Tibial artery (tissue), 4 donors: ENCODE measurements around the gene PTGDS.

Experiments used
- DNase-seq, 2 donors: peaks; one replicate each; pipeline ENCODE4 v3.0.0-alpha.2; 2019
- H3K27ac ChIP-seq, 2 donors: fragments of 200-600 bp; sonication (generic) in 1 of 2; 1 replicate in 1 of 2; 2 replicates in 1 of 2; pipeline ENCODE4 v1.5.1; 2018 to 2019; ENCODE audit warnings: mild to moderate bottlenecking in 1 of 2
- H3K27me3 ChIP-seq, 2 donors: fragments of 200-600 bp; sonication (generic) in 1 of 2; one replicate each; pipeline versions ENCODE4 v1.5.1 to v1.6.0; 2016 to 2019
- H3K36me3 ChIP-seq, 3 donors: fragments of 200-600 bp; sonication (generic) in 2 of 3; one replicate each; pipeline ENCODE4 v1.5.1; 2016 to 2019; ENCODE audit warnings: mild to moderate bottlenecking in 2 of 3
- H3K4me1 ChIP-seq, 4 donors: fragments of 200-600 bp; sonication (generic) in 2 of 4; 1 replicate in 3 of 4; 2 replicates in 1 of 4; pipeline ENCODE4 v1.5.1; 2016 to 2019
- H3K4me3 ChIP-seq, 2 donors: fragments of 200-600 bp; sonication (generic) in 1 of 2; 1 replicate in 1 of 2; 2 replicates in 1 of 2; pipeline ENCODE4 v1.5.1; 2018 to 2019; ENCODE audit warnings: mild to moderate bottlenecking in 2 of 2
- H3K9me3 ChIP-seq, 3 donors: fragments of 200-600 bp; sonication (generic) in 1 of 3; one replicate each; pipeline ENCODE4 v1.5.1; 2016 to 2019
- intact Hi-C: fragments of 100-400 bp; cut with DNase I; formaldehyde crosslinking; loops from one replicate; pipeline ENCODE4 v1.15.0; 2023; ENCODE audit warnings: low total_unique reads
- TF ChIP-seq, protein P1 (sequence below), 2 experiments: fragments of 200-600 bp in 1 of 2; fragments of 450-650 bp in 1 of 2; IDR thresholded peaks; one replicate each; pipeline ENCODE4 v1.5.1; 2017 to 2019; ENCODE audit warnings: antibody characterized with exemption in 2 of 2, mild to moderate bottlenecking in 1 of 2, moderate library complexity in 1 of 2

Gene PTGDS

GRCh38 chr9:136963341-136963740 lies 14.0 kb upstream of the PTGDS start:
- Histone ChIP-seq H3K4me1 (peaks cover 0 to 20% (median 11%) of the 10 kb centered on the region in 4 donors), H3K27ac (no peak overlapping the region), H3K4me3 (no peak overlapping the region), H3K36me3 (no peaks in the 10 kb centered on the region), H3K27me3 (peaks cover 0 to 7% of the 10 kb centered on the region in 2 donors), H3K9me3 (no peaks in the 10 kb centered on the region)
- intact Hi-C loops: no loop called here
- TF ChIP-seq, protein P1, sequence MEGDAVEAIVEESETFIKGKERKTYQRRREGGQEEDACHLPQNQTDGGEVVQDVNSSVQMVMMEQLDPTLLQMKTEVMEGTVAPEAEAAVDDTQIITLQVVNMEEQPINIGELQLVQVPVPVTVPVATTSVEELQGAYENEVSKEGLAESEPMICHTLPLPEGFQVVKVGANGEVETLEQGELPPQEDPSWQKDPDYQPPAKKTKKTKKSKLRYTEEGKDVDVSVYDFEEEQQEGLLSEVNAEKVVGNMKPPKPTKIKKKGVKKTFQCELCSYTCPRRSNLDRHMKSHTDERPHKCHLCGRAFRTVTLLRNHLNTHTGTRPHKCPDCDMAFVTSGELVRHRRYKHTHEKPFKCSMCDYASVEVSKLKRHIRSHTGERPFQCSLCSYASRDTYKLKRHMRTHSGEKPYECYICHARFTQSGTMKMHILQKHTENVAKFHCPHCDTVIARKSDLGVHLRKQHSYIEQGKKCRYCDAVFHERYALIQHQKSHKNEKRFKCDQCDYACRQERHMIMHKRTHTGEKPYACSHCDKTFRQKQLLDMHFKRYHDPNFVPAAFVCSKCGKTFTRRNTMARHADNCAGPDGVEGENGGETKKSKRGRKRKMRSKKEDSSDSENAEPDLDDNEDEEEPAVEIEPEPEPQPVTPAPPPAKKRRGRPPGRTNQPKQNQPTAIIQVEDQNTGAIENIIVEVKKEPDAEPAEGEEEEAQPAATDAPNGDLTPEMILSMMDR (IDR thresholded peaks at IDR 0.05): no peak
- DNase-seq: no peak

GRCh38 chr9:136963751-136964150 lies 13.6 kb upstream of the PTGDS start:
- no peak for DNase-seq
- intact Hi-C loops: no loop called here
- Histone ChIP-seq H3K27ac (no peak overlapping the region), H3K27me3 (peaks cover 0 to 12% of the 10 kb centered on the region in 2 donors), H3K36me3 (no peaks in the 10 kb centered on the region), H3K4me3 (no peak overlapping the region), H3K9me3 (no peaks in the 10 kb centered on the region), H3K4me1 (peaks cover 0 to 20% (median 11%) of the 10 kb centered on the region in 4 donors)
- TF ChIP-seq, protein P1 (IDR thresholded peaks at IDR 0.05): no peak

GRCh38 chr9:136964171-136964689 lies 13.1 kb upstream of the PTGDS start:
- peaks cover 0 to 20% (median 11%) of the 10 kb centered on the region in 4 donors for H3K4me1 ChIP-seq
- no peak overlapping the region for H3K4me3 ChIP-seq
- peaks cover 0 to 16% of the 10 kb centered on the region in 2 donors for H3K27me3 ChIP-seq
- TF ChIP-seq, protein P1 (IDR thresholded peaks at IDR 0.05): no peak
- H3K27ac ChIP-seq: no peak overlapping the region
- no peaks in the 10 kb centered on the region for H3K36me3 ChIP-seq
- DNase-seq: no peak
- intact Hi-C loops: no loop called here
- no peaks in the 10 kb centered on the region for H3K9me3 ChIP-seq

DNA sequence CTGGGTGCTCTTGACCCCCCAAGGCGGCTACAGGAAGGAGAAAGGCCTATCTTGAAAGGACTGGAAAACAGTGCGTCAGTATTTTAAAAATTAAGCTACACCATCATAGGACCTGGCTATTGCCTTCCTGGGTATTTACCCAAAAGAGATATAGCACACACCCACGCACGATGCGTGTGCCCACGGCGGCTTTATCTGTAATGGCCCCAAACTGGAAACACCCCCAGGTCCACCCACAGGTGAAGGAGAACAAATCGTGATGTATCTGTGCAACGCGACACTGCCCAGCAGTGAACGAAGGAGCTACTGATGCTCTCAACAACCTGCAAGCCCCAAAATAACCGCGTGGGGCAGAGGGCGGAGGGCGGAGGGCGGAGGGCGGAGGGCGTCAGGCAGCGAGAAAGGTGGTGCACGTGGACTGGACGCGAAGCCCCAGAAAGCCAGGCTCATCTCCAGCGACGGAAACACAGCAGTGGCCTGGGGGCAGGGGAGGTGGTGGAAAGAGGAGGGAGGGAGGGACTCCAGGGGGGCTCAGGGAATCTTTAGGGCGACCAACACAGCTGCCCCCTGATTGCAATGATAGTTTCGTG lies 12.4 kb upstream of the PTGDS start:
- H3K9me3 ChIP-seq: no peaks in the 10 kb centered on the region
- H3K27ac ChIP-seq: no peak overlapping the region
- H3K36me3 ChIP-seq: no peaks in the 10 kb centered on the region
- intact Hi-C loops: no loop called here
- no peak for DNase-seq
- TF ChIP-seq, protein P1 (IDR thresholded peaks at IDR 0.05): no peak
- H3K4me1 ChIP-seq: peaks cover 0 to 20% (median 11%) of the 10 kb centered on the region in 4 donors
- H3K27me3 ChIP-seq: peaks cover 0 to 21% of the 10 kb centered on the region in 2 donors
- no peak overlapping the region for H3K4me3 ChIP-seq

DNA sequence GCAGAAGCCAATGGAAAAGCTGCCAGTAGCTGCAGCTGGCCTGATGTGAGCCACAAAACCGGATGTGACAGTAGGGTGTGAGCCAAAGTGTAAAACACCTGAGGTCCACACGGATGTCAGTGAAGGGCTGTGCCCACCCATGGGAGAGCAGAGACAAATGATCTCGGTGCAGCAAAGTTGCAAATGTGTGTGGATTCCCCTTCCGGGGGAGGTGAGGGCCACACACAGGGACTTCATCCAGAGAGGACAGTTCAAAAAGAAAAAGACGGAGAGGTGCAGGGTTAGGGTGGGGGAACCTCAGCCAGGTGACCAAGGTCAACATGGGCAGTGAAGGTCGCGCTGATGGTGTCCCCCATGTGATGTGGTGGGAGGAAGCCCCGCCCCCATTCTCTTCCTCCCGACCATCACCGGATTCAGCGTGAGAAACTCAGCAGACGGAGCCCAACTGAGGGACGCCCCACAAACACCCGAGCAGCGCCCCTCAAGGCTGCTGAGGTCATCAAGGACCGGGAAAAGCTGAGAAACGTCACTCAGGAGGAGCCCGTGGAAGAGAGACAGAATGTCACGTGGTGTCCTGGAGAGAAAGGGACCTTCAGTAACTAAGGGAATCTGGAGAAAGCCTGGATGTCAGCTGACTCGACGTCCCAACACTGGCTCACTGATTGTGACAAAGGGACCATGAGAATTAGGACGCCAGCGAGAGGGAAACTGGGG lies 11.4 kb upstream of the PTGDS start:
- no peak overlapping the region for H3K4me3 ChIP-seq
- H3K27me3 ChIP-seq: peaks cover 0 to 30% of the 10 kb centered on the region in 2 donors
- intact Hi-C loops: no loop called here
- H3K36me3 ChIP-seq: no peaks in the 10 kb centered on the region
- DNase-seq: no peak
- H3K4me1 ChIP-seq: peaks cover 0 to 17% (median 10%) of the 10 kb centered on the region in 4 donors
- H3K27ac ChIP-seq: no peak overlapping the region
- TF ChIP-seq, protein P1 (IDR thresholded peaks at IDR 0.05): no peak
- H3K9me3 ChIP-seq: no peaks in the 10 kb centered on the region
